Nephron progenitor cell (in vitro differentiated cells): ENCODE measurements around the gene CERS1.

Experiments
- DNase-seq: peaks from one replicate; pipeline ENCODE4 v3.0.0; 2021
- H3K27ac Mint-ChIP-seq: 2 replicates; pipeline ENCODE4 v1.8.0; 2021; ENCODE audit warnings: mild to moderate bottlenecking, moderate library complexity, mixed read lengths
- H3K27me3 Mint-ChIP-seq: 2 replicates; pipeline ENCODE4 v1.8.0; 2021; ENCODE audit warnings: mild to moderate bottlenecking, low read depth, mixed read lengths; ENCODE audit not compliant: poor library complexity
- H3K36me3 Mint-ChIP-seq: 2 replicates; pipeline ENCODE4 v1.8.0; 2021; ENCODE audit warnings: low read depth, mixed read lengths
- H3K4me1 Mint-ChIP-seq: 2 replicates; pipeline ENCODE4 v1.8.0; 2021; ENCODE audit warnings: mixed read lengths
- H3K4me3 Mint-ChIP-seq: 2 replicates; pipeline ENCODE4 v1.8.0; 2021; ENCODE audit warnings: mild to moderate bottlenecking, moderate library complexity, mixed read lengths
- H3K9me3 Mint-ChIP-seq: 2 replicates; pipeline ENCODE4 v1.8.0; 2021; ENCODE audit warnings: mild to moderate bottlenecking, moderate library complexity, mixed read lengths
- CTCF ChIP-seq: fragments of 200-600 bp; sonication (generic); IDR thresholded peaks from 2 replicates; pipeline ENCODE4 v1.5.0; 2021; ENCODE audit warnings: antibody characterized with exemption

CERS1 gene

GRCh38 chr19:18915639-18916038 lies 19.7 kb upstream of the CERS1 start:
- Mint-ChIP-seq H3K27me3 (peaks cover 9% of the 10 kb centered on the region), H3K4me1 (peaks cover 27% of the 10 kb centered on the region), H3K9me3 (no peaks in the 10 kb centered on the region), H3K36me3 (peaks cover 19% of the 10 kb centered on the region), H3K27ac (no peak overlapping the region), H3K4me3 (no peak overlapping the region)
- peak; percentile 27 for TF ChIP-seq CTCF
- peak; percentile 40 for DNase-seq

- Mint-ChIP-seq H3K4me3 (no peak overlapping the region), H3K27ac (no peak overlapping the region), H3K36me3 (peaks cover 23% of the 10 kb centered on the region), H3K27me3 (peaks cover 2% of the 10 kb centered on the region), H3K4me1 (peaks cover 10% of the 10 kb centered on the region), H3K9me3 (no peaks in the 10 kb centered on the region)
- no peak for TF ChIP-seq CTCF
- DNase-seq, result no peak
These were observed 17.5 kb upstream of the CERS1 start for GRCh38 chr19:18913466-18913865.

- no peak for TF ChIP-seq CTCF
- Mint-ChIP-seq H3K27ac (no peak overlapping the region), H3K4me1 (peaks cover 6% of the 10 kb centered on the region), H3K4me3 (no peak overlapping the region), H3K9me3 (no peaks in the 10 kb centered on the region), H3K27me3 (peaks cover 2% of the 10 kb centered on the region), H3K36me3 (peaks cover 23% of the 10 kb centered on the region)
- DNase-seq, result no peak
These were observed 17.0 kb upstream of the CERS1 start for GRCh38 chr19:18912933-18913332.

GRCh38 chr19:18910801-18911436 lies 15.0 kb upstream of the CERS1 start:
- no peak for DNase-seq
- Mint-ChIP-seq H3K4me1 (no peaks in the 10 kb centered on the region), H3K27ac (no peak overlapping the region), H3K9me3 (no peaks in the 10 kb centered on the region), H3K4me3 (no peak overlapping the region), H3K36me3 (peaks cover 17% of the 10 kb centered on the region), H3K27me3 (peaks cover 2% of the 10 kb centered on the region)
- no peak for TF ChIP-seq CTCF

- Mint-ChIP-seq H3K9me3 (no peaks in the 10 kb centered on the region), H3K27ac (no peak overlapping the region), H3K27me3 (no peaks in the 10 kb centered on the region), H3K4me3 (no peak overlapping the region), H3K36me3 (peaks cover 13% of the 10 kb centered on the region), H3K4me1 (peaks cover 6% of the 10 kb centered on the region)
- no peak for DNase-seq
- TF ChIP-seq CTCF, result no peak
These were observed 14.1 kb upstream of the CERS1 start for GRCh38 chr19:18910010-18910409.

- H3K27ac Mint-ChIP-seq, result no peak overlapping the region
- DNase-seq, result no peak
- TF ChIP-seq CTCF, result no peak
- no peak overlapping the region for H3K4me3 Mint-ChIP-seq
- peaks cover 13% of the 10 kb centered on the region for H3K36me3 Mint-ChIP-seq
- H3K9me3 Mint-ChIP-seq, result no peaks in the 10 kb centered on the region
- H3K27me3 Mint-ChIP-seq, result no peaks in the 10 kb centered on the region
- H3K4me1 Mint-ChIP-seq, result peaks cover 7% of the 10 kb centered on the region
These were observed 13.1 kb upstream of the CERS1 start for GRCh38 chr19:18908917-18909619.
